ENCODE data around the gene SLC2A9. TPM values are rescaled to one million over a fixed set of nuclear protein-coding genes. Genes with fewer than 3 reads are reported as not detected.

The SLC2A9 gene
- total and polyA plus RNA-seq, 2 donors (not counting 3 experiments of a cell fraction or from before 2014, with no cell fraction given), result 1.6 to 1.8 TPM

- ChIA-PET CTCF (no interaction called here), POLR2A (no interaction called here)
- DNase-seq (ENCODE audit: low read depth, low spot score), result no peak
- dilution Hi-C loops (cut with MboI; ENCODE audit: extremely low pct_ligation_motif_present, low sequenced_read_pairs), result no loop called here
- H3K27me3 ChIP-seq (ENCODE audit: control insufficient read depth in 2 of 2, insufficient read depth in 2 of 2, low read length in 2 of 2), result no peaks in the 10 kb centered on the region
- no peak overlapping the region for H3K4me3 ChIP-seq (replicated peaks in 1 of 3; ENCODE audit: insufficient read depth in 1 of 3, low read depth in 1 of 3, low read length in 3 of 3)
- no peak overlapping the region for H3K9ac ChIP-seq (replicated peaks; ENCODE audit: extremely low read depth, insufficient read depth, low read length)
- intact Hi-C loops (cut with micrococcal nuclease), result no loop called here
- no peaks in the 10 kb centered on the region for H3K9me1 ChIP-seq (replicated peaks; ENCODE audit: control insufficient read depth, extremely low read depth, insufficient read depth, low read length)
- H3K4me2 ChIP-seq (ENCODE audit: insufficient read depth, low read length), result no peak overlapping the region
- no peaks in the 10 kb centered on the region for H3K36me3 ChIP-seq (ENCODE audit: control insufficient read depth in 2 of 2, extremely low read depth in 1 of 2, insufficient read depth in 2 of 2, low read length in 2 of 2)
- no peaks in the 10 kb centered on the region for H3K9me3 ChIP-seq (replicated peaks; ENCODE audit: control insufficient read depth, insufficient read depth, low read length)
- no peak for FAIRE-seq
- no peak overlapping the region for H3K27ac ChIP-seq (ENCODE audit: insufficient read depth, low read depth, low read length)
- no peaks in the 10 kb centered on the region for H3K79me2 ChIP-seq (ENCODE audit: control insufficient read depth, insufficient read depth, low read length)
- TF ChIP-seq EZH2 (IDR thresholded peaks at IDR 0.05; ENCODE audit: borderline replicate concordance, low read depth, low read length, severe bottlenecking) (no peak), POLR2A (IDR thresholded peaks at IDR 0.05; ENCODE audit: low read depth, low read length) (no peak), MYC (IDR thresholded peaks at IDR 0.05; ENCODE audit: low read depth, low read length) (no peak), FOS (IDR thresholded peaks at IDR 0.05; ENCODE audit: borderline replicate concordance, insufficient read depth, low read length) (no peak), GATA2 (IDR thresholded peaks at IDR 0.05; ENCODE audit: insufficient read depth, insufficient read length, low read depth, low read length) (no peak), JUN (IDR thresholded peaks at IDR 0.05; ENCODE audit: borderline replicate concordance, insufficient read depth, insufficient read length, low read depth) (no peak), POLR2AphosphoS5 (IDR thresholded peaks at IDR 0.05; ENCODE audit: insufficient read depth, low read depth, low read length) (no peak)
- TF ChIP-seq, protein P1, sequence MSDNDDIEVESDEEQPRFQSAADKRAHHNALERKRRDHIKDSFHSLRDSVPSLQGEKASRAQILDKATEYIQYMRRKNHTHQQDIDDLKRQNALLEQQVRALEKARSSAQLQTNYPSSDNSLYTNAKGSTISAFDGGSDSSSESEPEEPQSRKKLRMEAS (IDR thresholded peaks at IDR 0.05; ENCODE audit: insufficient read depth, insufficient read length), result no peak
- TF ChIP-seq, protein P2, sequence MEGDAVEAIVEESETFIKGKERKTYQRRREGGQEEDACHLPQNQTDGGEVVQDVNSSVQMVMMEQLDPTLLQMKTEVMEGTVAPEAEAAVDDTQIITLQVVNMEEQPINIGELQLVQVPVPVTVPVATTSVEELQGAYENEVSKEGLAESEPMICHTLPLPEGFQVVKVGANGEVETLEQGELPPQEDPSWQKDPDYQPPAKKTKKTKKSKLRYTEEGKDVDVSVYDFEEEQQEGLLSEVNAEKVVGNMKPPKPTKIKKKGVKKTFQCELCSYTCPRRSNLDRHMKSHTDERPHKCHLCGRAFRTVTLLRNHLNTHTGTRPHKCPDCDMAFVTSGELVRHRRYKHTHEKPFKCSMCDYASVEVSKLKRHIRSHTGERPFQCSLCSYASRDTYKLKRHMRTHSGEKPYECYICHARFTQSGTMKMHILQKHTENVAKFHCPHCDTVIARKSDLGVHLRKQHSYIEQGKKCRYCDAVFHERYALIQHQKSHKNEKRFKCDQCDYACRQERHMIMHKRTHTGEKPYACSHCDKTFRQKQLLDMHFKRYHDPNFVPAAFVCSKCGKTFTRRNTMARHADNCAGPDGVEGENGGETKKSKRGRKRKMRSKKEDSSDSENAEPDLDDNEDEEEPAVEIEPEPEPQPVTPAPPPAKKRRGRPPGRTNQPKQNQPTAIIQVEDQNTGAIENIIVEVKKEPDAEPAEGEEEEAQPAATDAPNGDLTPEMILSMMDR (IDR thresholded peaks at IDR 0.05; ENCODE audit: extremely low read depth in 1 of 2, insufficient read depth in 1 of 2, low read depth in 1 of 2, low read length in 2 of 2), result no peak
- BruUV-seq (replicated peaks), result no TSS peak
- no peak overlapping the region for H2AFZ ChIP-seq (ENCODE audit: low read depth, low read length)
- no peaks in the 10 kb centered on the region for H4K20me1 ChIP-seq (replicated peaks; ENCODE audit: control insufficient read depth, extremely low read depth, insufficient read depth, low read length)
- no peaks in the 10 kb centered on the region for H3K4me1 ChIP-seq (ENCODE audit: control insufficient read depth, extremely low read depth, insufficient read depth, low read length)
Observed at GRCh38 chr4:9940041-9940440, 81.3 kb downstream of the SLC2A9 start.
